Thymus (tissue), 11 donors: Measurements from ENCODE around the gene HOXA10. TPM values are rescaled to one million over a fixed set of nuclear protein-coding genes. Genes with fewer than 3 reads are reported as not detected.

Experiments used
- DNase-seq, 9 donors: peaks; one replicate each; pipeline ENCODE4 v3.0.0-alpha.2; 2013; ENCODE audit warnings: low spot score in 9 of 9, low read depth in 6 of 9, missing footprints in 1 of 9
- H3K27ac ChIP-seq, 2 donors: one replicate each; pipeline ENCODE4 v1.5.1; 2013; ENCODE audit warnings: control low read depth in 1 of 2, low read depth in 1 of 2, low read length in 1 of 2, mild to moderate bottlenecking in 1 of 2, moderate library complexity in 1 of 2
- H3K27me3 ChIP-seq, 2 donors: one replicate each; pipeline ENCODE4 v1.5.1; 2013; ENCODE audit warnings: low read length in 1 of 2; ENCODE audit not compliant: control insufficient read depth in 2 of 2, insufficient read depth in 1 of 2
- H3K36me3 ChIP-seq, 2 donors: one replicate each; pipeline ENCODE4 v1.5.1; 2013; ENCODE audit warnings: low read length in 1 of 2, mild to moderate bottlenecking in 1 of 2, moderate library complexity in 1 of 2; ENCODE audit not compliant: control insufficient read depth in 2 of 2, insufficient read depth in 2 of 2
- H3K4me1 ChIP-seq, 2 donors: one replicate each; pipeline ENCODE4 v1.5.1; 2013; ENCODE audit warnings: low read length in 2 of 2; ENCODE audit not compliant: control insufficient read depth in 2 of 2, insufficient read depth in 2 of 2
- H3K4me3 ChIP-seq, 2 donors: one replicate each; pipeline ENCODE4 v1.5.1; 2013; ENCODE audit warnings: low read length in 2 of 2, control low read depth in 1 of 2, mild to moderate bottlenecking in 1 of 2
- H3K9me3 ChIP-seq, 2 donors: one replicate each; pipeline ENCODE4 v1.5.1; 2013; ENCODE audit warnings: low read length in 1 of 2, mild to moderate bottlenecking in 1 of 2; ENCODE audit not compliant: control insufficient read depth in 2 of 2, insufficient read depth in 1 of 2
- WGBS: extraction: QIAGEN DNeasy Blood & Tissue Kit; methylation state at CpG from one replicate; pipeline ENCODE4 v1.1.7; 2013; 5-methylcytosine and 5-hydroxymethylcytosine counted together
- polyA plus RNA-seq: library from polyadenylated mRNA; stranded (reverse); fragments of 200-250 nt; gene quantifications from one replicate; pipeline ENCODE4 v1.2.3, GENCODE V29; 2013
- total RNA-seq: library from RNA; stranded (reverse); fragments of 120-200 nt; gene quantifications from one replicate; pipeline ENCODE4 v1.2.4, GENCODE V29; 2013
- donor health status: healthy.

HOXA10 gene
- total and polyA plus RNA-seq, 2 donors, result 1.1 to 3.5 TPM

DNA sequence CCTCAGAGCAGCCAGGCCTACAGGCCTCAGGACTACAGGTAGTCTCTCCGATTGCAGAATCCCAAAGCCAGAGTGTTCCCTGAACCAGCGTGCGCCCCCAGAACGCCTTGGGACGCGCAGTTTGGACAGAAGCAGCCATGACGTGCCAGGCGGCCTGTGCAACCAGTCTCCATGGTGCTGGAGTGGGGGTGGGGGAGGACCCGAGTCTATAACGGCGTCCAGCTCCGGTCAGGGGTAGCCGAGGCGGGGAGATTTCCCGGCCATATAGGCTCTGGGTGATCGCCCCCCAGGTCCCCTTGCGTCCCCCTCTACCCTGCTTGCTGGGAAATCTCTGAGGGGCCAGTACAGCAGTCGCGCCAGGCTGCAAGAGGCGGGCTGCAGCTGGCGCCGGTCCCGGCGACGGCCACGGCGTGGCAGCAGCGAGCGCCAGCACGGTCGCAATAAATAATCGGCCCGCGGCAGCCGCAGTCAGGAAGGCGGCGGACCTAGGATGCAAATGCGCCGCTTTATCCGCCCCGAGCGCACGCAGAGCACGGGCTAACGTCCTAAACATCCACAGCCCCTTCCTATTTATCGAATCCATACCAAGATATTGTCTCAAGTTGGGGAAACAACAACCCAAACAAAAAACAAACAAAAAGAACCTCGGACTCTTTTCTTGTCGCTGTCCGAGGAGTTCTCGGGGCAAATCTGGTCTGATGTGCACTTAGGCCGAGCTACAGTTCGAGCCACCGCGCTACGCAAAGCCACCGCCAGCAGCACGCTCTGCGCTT, 23.4 kb downstream of the HOXA10 start:
- Histone ChIP-seq H3K9me3 (peaks cover 0 to 51% of the 10 kb centered on the region in 2 donors), H3K4me3 (peak overlapping the region; percentile 26 to 38), H3K27me3 (peaks cover 86 to 100% of the 10 kb centered on the region in 2 donors), H3K4me1 (peaks cover 24 to 51% of the 10 kb centered on the region in 2 donors), H3K36me3 (no peaks in the 10 kb centered on the region), H3K27ac (no peak overlapping the region)
- WGBS, result under 1% methylated on average over 58 of the region's 58 CpGs
- peak in 3 of 9 donors; percentile 56 to 78 (median 70) for DNase-seq

- no peak for DNase-seq
- WGBS, result 16% methylated on average over 13 of the region's 13 CpGs
- no peaks in the 10 kb centered on the region for H3K36me3 ChIP-seq
- H3K9me3 ChIP-seq, result peaks cover 0 to 50% of the 10 kb centered on the region in 2 donors
- peaks cover 81 to 100% of the 10 kb centered on the region in 2 donors for H3K27me3 ChIP-seq
- H3K4me1 ChIP-seq, result peaks cover 18 to 43% of the 10 kb centered on the region in 2 donors
- H3K27ac ChIP-seq, result no peak overlapping the region
- H3K4me3 ChIP-seq, result peak overlapping the region; percentile 22 to 38
These were observed 24.1 kb downstream of the HOXA10 start for GRCh38 chr7:27149842-27150567.

GRCh38 chr7:27148756-27149641, 25.1 kb downstream of the HOXA10 start:
- 25% methylated on average over 30 of the region's 30 CpGs for WGBS
- peaks cover 16 to 39% of the 10 kb centered on the region in 2 donors for H3K4me1 ChIP-seq
- peaks cover 74 to 100% of the 10 kb centered on the region in 2 donors for H3K27me3 ChIP-seq
- no peak overlapping the region for H3K27ac ChIP-seq
- H3K36me3 ChIP-seq, result no peaks in the 10 kb centered on the region
- H3K4me3 ChIP-seq, result no peak overlapping the region
- H3K9me3 ChIP-seq, result peaks cover 0 to 54% of the 10 kb centered on the region in 2 donors
- DNase-seq, result no peak

GRCh38 chr7:27148031-27148755, 25.9 kb downstream of the HOXA10 start:
- Histone ChIP-seq H3K27me3 (peaks cover 66 to 100% of the 10 kb centered on the region in 2 donors), H3K9me3 (peaks cover 2 to 54% of the 10 kb centered on the region in 2 donors), H3K27ac (no peak overlapping the region), H3K4me3 (peak overlapping the region in 1 of 2 donors; percentile 17), H3K36me3 (no peaks in the 10 kb centered on the region), H3K4me1 (peaks cover 16 to 39% of the 10 kb centered on the region in 2 donors)
- no peak for DNase-seq
- WGBS, result 9% methylated on average over 28 of the region's 28 CpGs

DNA sequence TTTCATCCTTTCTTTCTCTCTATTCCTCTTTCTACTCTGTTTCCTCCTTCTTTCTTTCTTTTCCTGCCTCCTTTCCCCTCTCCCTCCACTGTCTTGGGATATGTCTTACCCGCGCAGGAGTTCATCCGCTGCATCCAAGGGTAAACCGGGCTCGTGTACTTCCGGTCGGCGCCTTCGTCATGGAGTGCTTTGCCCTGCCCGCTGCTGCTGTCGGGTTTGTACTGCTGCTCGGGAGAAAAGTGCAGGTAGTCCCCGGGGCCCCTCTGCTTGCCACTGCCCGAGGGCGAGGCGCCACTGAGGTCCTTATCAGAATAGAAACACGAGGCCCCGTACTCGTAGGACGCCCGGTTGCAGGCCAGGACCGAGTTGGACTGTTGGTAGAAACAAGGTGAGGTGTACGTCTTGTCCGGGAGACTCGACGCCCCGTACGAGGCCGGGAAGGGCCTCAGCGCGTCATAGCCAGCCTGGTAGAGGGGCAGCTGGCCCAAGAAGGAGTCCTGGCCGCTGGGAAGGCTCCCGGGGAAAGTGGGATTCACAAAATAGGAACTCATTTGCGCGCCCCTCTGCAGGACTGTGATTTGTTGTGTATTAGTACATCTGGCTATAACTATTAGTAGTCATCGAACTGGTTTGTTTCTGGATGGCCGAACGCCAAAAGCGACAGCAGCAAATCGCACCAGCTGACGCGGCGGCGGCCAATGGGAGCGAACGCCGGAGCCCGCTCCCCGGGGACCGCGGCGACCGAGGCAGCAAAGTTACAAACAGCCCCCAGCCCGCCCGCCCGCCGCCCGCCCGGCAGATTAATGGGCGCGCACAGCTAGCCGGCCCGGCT, 26.7 kb downstream of the HOXA10 start, which contains the start of gene HOXA6:
TSS of gene HOXA6 (minus strand) at position 576 of the 832 bp plus-strand sequence. CDS start at position 551, 25 bp downstream.
- 28% methylated on average over 63 of the region's 63 CpGs for WGBS
- peaks cover 2 to 50% of the 10 kb centered on the region in 2 donors for H3K9me3 ChIP-seq
- H3K27ac ChIP-seq, result no peak within 1 kb of the TSS
- no peaks in the 10 kb centered on the region for H3K36me3 ChIP-seq
- H3K4me3 ChIP-seq, result peak within 1 kb of the TSS in 1 of 2 donors; percentile 17
- no peak for DNase-seq
- peaks cover 15 to 38% of the 10 kb centered on the region in 2 donors for H3K4me1 ChIP-seq
- peaks cover 58 to 100% of the 10 kb centered on the region in 2 donors for H3K27me3 ChIP-seq

GRCh38 chr7:27146491-27147198, 27.5 kb downstream of the HOXA10 start:
- no peak for DNase-seq
- no peak overlapping the region for H3K27ac ChIP-seq
- H3K4me3 ChIP-seq, result no peak overlapping the region
- peaks cover 53 to 100% of the 10 kb centered on the region in 2 donors for H3K27me3 ChIP-seq
- H3K36me3 ChIP-seq, result no peaks in the 10 kb centered on the region
- H3K4me1 ChIP-seq, result peaks cover 12 to 30% of the 10 kb centered on the region in 2 donors
- peaks cover 2 to 42% of the 10 kb centered on the region in 2 donors for H3K9me3 ChIP-seq
- 96% methylated on average over 5 of the region's 5 CpGs for WGBS

DNA sequence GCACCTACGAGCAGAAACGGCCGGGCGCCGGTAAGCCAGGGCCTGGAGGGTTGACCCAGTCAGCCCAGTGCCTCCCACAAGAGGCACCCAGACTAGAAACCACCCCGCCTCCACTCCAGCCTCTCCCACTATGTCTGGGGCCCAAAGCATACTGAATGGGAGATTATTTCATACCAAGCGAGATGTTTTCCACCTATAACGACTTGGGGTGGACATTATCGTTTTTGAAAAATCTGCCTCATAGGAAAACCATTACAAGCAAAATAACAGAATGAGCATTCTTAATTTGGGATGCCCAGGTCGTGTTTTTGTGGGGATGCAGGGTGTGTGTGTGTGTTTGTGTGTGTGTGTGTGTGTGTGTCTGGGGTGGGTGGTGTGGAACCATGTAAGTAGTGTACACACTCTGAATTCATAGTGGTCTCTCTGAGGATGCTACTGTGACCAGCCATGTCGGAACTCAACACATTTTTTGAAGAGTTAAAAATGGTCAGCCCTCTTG, 28.2 kb downstream of the HOXA10 start:
- H3K27me3 ChIP-seq, result peaks cover 46 to 97% of the 10 kb centered on the region in 2 donors
- DNase-seq, result no peak
- WGBS, result 89% methylated on average over 11 of the region's 11 CpGs

More for the DNA sequence above, 28.2 kb downstream of the HOXA10 start:
- Histone ChIP-seq H3K4me1 (peaks cover 6 to 23% of the 10 kb centered on the region in 2 donors), H3K4me3 (no peak overlapping the region), H3K36me3 (no peaks in the 10 kb centered on the region), H3K27ac (no peak overlapping the region), H3K9me3 (peaks cover 2 to 36% of the 10 kb centered on the region in 2 donors)
